Right lung (tissue), 10 donors: Measurements from ENCODE around the gene TCL1B. TPM values are rescaled to one million over a fixed set of nuclear protein-coding genes. Genes with fewer than 3 reads are reported as not detected.
A peak's percentile ranks its signal among the peaks of the same experiment; 100 is the strongest.
"Not testable (repeated sequence)": the region's sequence is repeated elsewhere in the genome, so short reads cannot be mapped to it uniquely, and the experiment has no call there.

Experiments
- DNase-seq, 2 donors: peaks; one replicate each; pipeline ENCODE4 v3.0.0-alpha.2; 2013
- long read RNA-seq, 8 donors: transcript quantifications; one replicate each; lab custom pipeline, GENCODE V29; 2026
- polyA plus RNA-seq, 5 donors: library from polyadenylated mRNA; unstranded; fragments of 120-200 nt; gene quantifications; one replicate each; pipeline versions ENCODE4 v1.2.1 to v1.2.3, GENCODE V29; 2013; ENCODE audit warnings: inconsistent platforms in 1 of 5, low replicate concordance in 1 of 5; ENCODE audit not compliant: insufficient read length in 5 of 5, insufficient read depth in 1 of 5

The TCL1B gene, protein sequence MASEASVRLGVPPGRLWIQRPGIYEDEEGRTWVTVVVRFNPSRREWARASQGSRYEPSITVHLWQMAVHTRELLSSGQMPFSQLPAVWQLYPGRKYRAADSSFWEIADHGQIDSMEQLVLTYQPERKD
- under 1 TPM in 2 of 5 donors, not detected in 3; 0.16 to 0.28 TPM for polyA plus RNA-seq
- long read RNA-seq, donor 1, result 0 reads
- long read RNA-seq, donor 2, result 0 reads
- long read RNA-seq, donor 3, result 0 reads
- long read RNA-seq, donor 4, result 0 reads
- long read RNA-seq, donor 5, result 0 reads
- long read RNA-seq, donor 6, result 0 reads
- long read RNA-seq, donor 7, result 0 reads
- long read RNA-seq, donor 8, result 0 reads

DNA sequence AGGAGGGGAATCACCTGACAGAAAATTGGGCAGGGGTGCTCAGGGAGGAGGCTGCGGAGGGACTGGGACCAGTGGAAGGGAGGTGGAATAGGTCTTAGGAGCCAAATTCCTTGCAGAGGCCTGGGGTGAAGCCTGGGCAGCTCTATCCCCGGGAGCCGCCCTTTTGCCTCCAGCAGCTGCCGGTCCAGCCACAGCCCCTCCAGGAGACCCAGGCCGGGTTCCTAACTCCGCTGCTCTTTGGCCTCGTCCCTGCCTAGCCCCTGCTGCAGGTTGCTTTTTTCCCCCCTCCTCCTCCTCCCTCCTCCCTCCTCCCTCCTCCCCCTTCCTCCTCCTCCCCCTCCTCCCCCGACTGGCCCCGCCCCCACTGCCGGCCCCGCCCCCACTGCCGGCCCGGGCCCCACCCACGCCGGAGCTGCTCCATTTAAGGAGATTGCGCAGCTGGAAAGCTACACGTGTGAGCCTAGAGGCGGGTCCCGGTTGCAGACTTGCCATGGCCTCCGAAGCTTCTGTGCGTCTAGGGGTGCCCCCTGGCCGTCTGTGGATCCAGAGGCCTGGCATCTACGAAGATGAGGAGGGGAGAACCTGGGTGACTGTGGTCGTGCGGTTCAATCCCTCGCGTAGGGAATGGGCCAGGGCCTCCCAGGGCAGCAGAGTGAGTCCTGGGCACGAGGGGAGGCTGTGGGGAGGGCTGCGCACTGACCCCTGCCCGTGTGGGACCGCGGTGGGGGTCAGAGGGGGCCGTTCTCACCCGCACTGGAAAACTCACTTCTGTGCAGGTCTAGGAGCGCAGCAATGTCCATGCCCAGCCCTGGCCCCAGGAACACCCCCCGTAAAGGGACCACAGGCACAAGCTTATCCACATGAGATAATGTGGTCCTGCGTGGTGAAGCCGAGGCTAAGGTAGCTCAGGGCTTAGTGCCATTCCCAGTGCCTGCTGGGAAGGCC lies at the start of gene TCL1B:
Gene TCL1B, plus strand, starts transcription at position 449 of the 945 bp plus-strand sequence. Its CDS starts 42 bp downstream, at position 491.
- no peak for DNase-seq

DNA sequence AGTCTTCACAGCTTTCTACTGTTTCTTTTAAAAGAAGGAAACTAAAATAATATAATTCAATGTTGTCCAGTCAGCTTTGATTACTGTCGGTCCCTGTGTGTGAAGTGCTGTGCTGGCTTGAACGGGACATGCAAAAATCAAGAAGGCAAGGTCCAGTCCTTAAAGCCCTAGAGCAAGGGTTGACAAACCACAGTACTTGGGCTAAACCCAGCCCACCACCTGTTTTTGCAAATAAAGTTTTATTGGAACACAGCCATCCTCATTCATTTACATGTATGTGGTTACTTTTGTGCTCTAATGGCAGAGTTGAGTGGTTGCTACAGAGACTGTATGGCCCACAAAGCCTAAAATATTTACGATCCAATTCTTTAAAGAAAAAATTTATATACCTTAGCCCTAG lies 41.2 kb upstream of the TCL1B start:
- no peak for DNase-seq

DNA sequence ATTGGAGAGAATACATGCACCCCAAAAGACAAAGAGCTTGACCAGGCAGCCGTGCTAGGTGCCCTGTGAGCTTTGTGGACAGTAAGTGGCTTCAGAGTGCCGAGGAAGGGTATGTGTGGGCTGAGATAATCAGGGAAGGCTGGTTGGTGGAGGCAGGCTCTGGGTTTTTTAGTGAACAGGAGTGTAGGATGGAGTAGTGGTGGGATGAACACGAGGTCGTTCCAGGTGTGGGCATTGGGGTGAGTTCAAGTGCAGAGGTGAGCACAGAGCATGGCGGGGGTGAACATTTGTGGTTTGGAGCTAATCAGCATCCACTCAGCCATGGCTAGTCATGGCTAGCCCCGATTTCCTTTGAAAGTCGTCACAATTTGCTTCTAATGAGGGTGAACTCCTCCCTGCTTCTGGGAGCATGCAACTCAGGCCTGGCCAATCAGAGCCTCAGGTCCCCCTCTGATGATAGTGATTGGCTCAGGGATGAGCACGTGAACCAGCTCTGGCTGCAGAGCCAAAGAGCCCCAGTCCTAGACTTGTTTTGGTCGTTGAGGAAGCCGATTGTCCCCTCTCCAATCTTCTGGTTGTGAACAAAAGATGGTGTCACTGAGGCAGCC lies 40.7 kb upstream of the TCL1B start:
- no peak for DNase-seq

DNA sequence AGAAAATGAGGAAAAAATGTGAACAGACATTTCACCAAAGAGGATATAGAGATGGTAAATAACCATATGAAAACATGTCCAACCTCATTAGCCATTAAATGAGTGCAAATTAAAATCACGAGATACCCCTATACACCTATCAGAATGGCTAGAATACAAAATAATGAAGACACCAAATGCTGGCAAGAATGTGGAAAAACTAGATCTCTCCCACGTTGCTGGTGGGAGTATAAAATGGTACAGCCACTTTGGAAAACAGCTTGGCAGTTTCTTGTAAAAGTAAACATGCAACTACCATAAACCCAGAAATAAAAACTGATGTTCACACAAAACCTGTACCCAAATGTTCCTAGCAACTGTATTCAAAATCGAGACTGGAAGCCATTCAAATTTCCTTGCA lies 38.3 kb upstream of the TCL1B start:
- no peak for DNase-seq

DNA sequence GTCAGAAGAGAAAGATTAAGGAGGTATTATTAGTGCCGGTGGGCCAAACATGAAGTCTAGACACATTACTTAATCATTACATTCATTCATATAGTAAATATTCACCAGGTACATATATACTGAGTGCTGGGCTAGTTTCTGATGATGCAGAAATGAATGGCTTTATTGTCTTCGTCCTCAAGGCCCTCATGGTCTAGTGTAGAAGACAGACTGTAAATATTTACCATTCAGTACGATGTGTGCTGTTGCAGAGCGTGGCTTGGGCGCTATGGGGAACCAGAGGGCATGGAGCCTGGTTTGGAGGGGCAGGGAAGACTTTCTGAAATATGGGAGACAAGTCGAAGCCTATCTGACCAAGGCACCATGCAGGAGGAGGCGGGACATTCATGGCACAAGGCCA lies 37.0 kb upstream of the TCL1B start:
- DNase-seq, result no peak

DNA sequence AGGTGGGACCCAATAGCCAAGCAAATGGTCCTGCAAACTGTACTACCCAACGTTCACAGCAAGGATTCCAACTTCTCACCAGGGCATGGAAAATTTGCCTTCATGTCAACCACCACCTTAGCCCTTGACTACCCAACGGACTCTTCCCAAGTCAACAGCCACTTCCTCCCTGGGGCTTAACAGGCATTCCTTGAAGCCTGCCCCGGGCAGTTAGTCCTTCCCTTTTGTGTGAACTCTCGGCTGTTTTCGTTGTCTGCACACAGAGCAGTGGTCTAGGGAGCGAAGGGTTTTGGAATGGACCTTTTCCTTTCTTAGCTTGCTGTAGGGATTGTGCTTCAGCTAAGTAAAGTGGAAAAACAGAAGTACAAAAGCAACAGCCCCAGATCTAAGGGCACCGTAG lies 35.2 kb upstream of the TCL1B start:
- DNase-seq, result no peak

DNA sequence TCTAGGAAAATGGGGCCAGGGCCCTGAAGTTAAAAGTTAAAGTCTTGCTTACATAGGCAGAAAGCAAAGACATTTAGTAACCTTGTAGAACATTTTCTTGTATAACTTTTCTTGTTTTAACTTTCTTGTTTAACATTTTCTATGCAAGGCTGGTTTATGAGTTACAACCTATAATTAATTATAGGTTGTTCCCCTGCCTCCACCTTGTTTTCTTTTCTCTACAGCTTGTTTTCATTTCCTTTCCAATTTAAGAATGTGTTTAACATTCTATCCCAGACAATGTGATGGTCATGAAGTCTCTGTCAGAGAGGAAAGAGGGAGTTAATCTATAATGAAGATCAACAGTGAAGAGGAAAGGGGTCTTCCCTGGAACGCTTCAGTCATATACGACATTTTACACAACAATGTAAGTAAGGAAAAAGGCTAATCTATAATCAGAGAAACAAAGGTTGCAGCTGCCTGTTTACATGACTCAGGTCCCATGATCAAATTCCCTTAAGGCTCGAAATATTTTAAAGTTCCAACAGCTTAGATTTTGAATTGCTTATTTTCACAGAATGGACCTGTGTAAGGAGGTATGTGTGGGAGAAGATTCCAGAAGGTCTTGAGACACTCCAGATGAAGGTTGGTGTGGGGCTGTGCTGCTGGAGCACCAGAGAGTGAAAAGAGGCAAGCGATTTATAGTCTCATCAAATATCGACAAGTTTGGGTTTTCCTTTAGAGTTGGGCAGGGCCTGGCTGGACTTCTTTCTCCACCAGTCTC lies 34.2 kb upstream of the TCL1B start:
- no peak for DNase-seq

DNA sequence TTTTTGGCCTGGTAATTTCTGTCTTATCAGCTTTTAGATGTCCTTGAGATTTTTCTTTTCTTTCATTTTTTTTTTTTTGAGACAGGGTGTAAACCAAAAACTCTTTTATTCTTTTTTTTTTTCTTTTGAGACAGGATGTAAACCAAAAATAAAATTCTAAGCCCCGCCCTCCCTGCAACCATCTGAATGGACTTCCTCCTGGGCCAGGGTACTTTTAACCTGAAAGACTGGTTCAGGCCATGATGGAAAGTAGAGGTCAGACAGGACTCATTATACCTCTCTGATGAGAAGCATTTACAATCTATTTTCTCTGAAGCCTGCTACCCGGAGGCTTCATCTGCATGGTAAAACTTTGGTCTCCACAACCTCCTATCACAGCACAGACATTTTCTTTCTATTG lies 33.5 kb upstream of the TCL1B start:
- no peak for DNase-seq

DNA sequence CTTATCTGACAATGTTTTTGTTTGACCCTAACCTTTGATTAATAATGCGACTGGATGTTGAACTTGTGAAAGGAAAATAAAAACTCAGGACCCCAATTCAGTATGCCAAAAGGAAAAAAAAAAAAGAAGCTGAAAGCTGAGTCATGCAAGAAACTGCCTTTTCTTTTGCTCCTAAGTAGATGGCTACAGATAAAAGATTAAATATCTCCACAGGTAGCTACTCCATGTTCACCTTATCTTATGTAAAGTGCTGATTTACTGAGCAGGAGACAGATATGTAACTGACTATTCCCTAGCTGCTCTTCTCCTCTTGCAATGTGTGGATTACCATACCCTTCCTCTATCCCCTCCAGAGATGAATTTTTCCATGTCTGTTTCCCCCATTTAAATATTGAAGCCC lies 30.8 kb upstream of the TCL1B start:
- DNase-seq, result no peak

DNA sequence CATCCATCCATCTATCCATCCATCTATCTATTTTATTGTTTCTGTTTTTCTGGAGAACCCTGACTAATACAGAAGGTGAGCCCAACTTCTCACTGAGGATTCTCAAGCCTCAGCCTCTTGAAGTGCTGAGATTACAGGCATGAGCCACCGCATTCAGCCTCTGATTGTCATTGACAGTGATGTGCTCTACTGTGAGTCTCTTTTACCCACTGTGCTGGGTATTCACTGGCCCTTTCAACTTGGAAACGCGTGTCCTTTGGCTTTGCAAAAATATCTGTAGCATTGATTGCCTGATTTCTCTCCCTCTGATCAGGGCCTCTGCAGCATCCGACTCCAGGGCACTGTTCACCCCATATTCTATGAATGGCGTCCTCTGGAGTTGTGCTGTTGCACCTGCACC lies 29.6 kb upstream of the TCL1B start:
- DNase-seq, result no peak

DNA sequence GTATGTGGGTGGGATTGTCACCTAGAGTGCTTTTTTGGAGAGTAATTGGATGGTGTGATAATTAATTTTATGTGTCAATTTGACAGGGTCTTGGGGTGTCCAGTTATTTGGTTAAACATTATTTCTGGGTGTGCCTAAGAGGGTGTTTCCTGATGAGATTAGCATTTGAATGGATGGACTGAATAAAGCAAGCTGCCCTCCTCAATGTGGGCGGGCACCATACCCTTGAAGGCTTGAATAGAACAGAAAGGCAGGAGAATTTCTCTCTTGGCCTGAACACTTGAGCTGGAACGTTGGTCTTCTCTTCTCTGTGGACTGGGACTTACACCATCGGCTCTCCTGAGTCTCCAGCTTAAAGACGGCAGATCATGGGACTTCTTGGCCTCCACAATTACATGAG lies 28.8 kb upstream of the TCL1B start:
- DNase-seq, result no peak

DNA sequence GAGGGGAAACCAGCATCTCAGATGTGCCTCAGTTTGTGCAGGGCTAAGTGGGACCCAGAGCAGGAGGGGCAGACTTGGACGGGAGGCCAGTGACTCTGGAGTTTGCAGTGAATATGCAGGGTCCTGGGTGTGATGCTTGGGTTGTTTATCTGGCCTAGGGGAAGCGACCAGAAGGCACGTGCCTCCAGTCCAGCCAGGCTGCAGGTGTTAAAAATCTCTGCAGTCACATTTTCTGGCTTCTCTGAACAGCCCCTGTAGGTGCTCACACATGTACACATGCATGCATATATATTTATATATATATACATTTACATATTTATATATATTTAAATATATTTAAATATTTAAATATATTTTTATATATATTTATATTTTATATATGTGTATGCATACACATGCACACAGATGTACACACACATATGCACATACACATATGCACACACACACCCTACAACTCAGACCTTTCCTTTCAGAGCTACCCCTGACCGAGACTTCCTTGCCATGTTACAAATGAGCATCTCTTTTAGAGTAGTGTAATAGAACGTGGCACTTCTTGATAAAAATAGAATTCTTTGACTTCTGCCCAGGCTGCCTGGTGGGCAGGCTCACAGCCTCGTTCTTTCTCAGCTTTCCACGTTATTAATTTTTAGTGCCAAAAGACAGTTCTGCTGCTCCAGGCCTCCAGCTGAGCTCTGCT lies 26.8 kb upstream of the TCL1B start:
- no peak for DNase-seq

DNA sequence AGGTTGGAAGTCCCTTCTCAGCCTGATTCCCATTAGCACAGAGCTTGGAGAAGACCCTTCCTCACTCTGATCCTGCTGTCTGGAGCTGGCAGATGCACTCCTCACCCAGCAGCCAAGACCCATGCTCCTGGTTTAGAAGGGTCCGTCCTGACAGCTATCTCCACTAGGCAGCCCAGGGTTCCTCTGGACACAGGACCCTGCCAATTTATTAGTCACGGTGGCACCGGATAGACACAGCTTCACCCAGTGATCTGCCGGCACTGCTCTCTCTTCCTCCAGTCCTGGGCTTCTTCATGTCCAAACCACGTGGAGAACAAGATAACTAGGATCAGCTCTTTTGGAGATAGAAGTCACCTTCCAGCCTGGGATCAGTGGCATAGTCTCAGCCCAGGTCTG lies 26.2 kb upstream of the TCL1B start:
- DNase-seq, result no peak

DNA sequence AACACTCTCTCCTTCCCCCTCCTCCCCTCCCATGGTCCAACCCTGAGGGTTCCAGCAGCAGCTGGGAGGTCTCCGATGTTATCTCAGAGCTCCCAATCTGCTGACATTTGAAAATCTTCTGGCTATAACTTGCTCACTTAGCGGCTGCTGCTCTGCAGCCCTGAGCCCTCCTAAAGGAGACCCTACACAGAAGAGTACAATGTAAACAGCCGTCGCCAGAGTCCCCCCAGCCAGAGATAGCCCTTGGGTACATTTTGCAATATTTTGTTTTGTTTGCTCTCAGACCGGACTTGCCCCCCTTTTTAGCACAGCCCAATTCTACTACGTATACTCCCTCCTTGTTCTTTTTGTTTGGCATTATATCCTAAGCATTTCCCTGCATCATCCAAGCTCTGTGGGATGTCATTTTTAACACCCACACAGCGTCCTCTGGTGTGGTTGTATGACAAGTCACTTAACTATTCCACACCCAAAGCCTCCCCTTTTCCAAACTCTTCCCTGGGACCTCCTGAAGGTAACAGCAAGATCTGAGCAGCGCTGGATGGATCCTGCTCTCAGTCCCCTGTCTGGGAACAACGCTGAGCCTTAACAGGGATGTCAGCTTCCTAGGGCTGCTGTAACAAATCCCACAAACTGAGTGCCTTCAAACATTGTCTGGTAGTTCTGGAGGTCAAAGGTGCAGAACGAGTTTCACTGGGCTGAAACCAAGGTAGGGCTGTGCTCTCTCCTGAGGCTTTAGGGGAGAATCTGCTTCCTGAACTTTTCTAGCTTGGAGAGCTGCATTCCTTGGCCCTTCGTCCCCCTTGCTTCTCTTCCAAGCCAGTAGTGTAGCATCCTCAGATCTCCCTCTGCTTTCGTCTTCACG lies 25.3 kb upstream of the TCL1B start:
- peak; percentile 6 to 11 for DNase-seq

DNA sequence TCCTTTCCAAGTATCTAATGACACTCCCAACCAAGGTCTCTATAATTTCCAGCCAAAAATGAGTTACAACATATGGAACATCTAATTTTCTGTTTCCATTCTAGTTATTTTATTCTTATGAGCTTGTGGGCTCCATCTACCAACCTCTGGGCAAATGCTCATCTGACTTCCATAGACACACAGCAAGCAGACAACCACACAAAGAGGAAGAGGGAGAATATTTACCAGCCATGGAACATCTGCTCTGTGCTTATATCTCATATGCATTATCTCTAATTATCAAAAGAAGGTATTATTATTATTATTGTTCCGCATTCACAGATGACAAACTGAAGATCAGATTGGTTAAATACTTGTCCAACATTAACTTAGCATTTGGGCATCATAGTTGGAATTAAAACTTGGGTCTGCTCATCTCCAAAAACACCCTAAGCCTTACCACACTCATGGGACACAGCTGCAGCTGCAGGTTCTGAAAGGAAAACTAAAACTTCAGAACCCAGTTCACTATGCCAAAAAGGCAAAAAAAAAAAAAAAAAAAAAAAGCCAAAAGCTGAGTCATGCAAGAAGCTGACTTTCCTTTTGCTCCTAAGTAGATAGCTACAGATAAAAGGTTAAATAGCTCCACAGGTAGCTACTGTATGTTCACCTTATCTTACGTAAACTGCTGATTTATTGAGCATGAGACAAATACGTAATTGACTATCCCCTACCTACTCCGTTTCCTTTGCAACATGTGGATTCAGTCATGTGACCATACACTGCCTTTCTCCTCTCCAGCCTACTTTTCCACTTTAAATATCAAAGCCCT lies 23.6 kb upstream of the TCL1B start:
- no peak for DNase-seq

DNA sequence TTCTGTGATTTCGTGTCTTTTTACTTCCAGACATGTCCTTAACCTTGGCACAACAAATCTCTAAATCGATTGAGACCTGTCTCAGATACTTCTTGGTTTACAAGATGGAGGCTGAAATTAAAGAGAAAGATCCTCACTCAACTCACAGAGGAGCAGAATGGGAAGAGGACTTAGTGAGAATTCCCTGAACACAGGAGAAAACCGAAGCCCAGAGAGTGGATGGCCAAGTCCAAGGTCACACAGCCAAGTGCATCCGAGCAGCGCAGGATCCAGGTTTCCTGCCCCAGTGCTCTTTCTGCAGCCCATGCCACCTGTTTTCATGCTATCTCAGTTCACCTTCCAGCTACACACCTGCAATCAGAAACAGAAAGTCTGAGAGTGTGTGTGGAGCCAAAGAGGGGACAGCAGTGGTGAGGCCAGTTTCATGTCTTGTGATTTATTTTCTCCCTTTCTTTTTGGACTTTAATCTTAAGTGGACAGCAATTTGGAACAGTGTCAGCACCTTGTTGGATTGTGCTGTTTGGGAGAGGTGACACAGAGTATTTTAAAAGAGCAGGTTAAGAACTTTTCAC lies 22.9 kb upstream of the TCL1B start:
- DNase-seq, result no peak

DNA sequence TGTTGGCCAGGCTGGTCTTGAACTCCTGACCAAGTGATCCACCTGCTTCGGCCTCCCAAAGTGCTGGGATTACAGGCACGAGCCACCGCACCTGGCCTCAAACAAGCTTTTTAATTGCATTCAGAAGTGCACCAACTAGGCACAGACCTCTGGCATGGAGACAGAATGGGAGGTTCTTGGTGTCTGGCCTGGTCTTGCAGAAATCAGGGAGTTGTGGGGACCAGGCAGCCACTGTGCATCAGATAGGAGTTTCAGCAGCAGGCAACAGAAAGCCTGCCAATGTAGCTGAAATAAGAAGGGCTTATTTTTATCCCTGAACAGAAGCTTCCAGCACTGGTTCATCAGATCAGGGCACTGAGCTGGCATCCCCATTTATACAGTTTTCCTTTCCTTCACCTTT lies 22.2 kb upstream of the TCL1B start:
- no peak for DNase-seq

DNA sequence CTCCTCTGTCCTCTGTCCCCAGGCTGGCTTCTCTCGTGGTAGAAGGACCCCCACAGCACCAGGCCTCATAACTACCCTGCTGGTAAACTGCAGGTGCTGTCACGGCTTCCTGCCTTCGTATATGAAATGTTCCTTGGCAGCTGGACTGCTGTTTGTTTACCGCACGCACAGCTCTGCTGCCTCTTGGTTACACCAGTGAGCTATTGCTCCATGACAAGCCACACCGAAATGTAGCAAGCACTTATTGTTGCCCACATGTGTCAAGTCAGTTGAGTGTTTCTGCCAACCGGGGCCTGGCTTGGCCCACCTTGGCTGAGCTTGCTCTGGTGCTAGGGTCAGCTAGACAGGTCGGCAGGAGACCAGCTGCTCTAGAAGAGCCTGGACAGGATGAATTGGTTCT lies 21.7 kb upstream of the TCL1B start:
- DNase-seq, result no peak

DNA sequence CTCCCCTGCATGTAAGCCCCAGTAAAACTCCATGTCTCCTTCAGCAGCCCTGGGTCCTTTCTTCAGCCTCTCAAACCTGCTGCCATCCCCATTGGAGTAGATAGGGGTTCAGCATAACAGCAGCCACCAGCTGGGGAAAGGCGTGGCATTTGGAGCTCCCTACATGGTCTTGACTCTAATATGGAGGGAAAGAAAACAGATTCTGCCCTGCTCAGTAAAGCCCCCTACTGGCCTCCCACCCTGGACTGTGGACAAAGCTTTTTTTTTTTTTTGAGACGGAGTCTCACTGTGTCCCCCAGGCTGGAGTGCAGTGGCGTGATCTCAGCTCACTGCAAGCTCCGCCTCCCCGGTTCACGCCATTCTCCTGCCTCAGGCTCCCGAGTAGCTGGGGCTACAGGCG lies 20.7 kb upstream of the TCL1B start:
- DNase-seq, result not testable (repeated sequence)
